Measurements from ENCODE around the gene MAB21L4.

The MAB21L4 gene

GRCh38 chr2:240895656-240896388 lies at the start of gene MAB21L4:
TSS of gene MAB21L4 (minus strand) at chr2:240896156. CDS start at chr2:240895997, 159 bp downstream.
- DNase-seq = no peak

GRCh38 chr2:240936106-240936505 lies 40.1 kb upstream of the MAB21L4 start:
- no peak for DNase-seq

- no peak for DNase-seq
Observed at GRCh38 chr2:240935103-240935876, 39.3 kb upstream of the MAB21L4 start.

GRCh38 chr2:240934701-240935102 lies 38.7 kb upstream of the MAB21L4 start:
- no peak for DNase-seq

GRCh38 chr2:240933966-240934700 lies 38.2 kb upstream of the MAB21L4 start:
- DNase-seq = no peak

- no peak for DNase-seq
Observed at GRCh38 chr2:240933048-240933965, 37.4 kb upstream of the MAB21L4 start.

- DNase-seq = no peak
Observed at GRCh38 chr2:240932724-240933047, 36.7 kb upstream of the MAB21L4 start.

- no peak for DNase-seq
Observed at GRCh38 chr2:240932001-240932723, 36.2 kb upstream of the MAB21L4 start.

- DNase-seq = no peak
Observed at GRCh38 chr2:240931319-240931949, 35.5 kb upstream of the MAB21L4 start.

- no peak for DNase-seq
Observed at GRCh38 chr2:240930631-240931318, 34.8 kb upstream of the MAB21L4 start.

GRCh38 chr2:240930096-240930630 lies 34.2 kb upstream of the MAB21L4 start:
- no peak for DNase-seq

GRCh38 chr2:240929364-240930095 lies 33.6 kb upstream of the MAB21L4 start:
- no peak for DNase-seq

- no peak for DNase-seq
Observed at GRCh38 chr2:240928476-240929363, 32.8 kb upstream of the MAB21L4 start.

- DNase-seq = no peak
Observed at GRCh38 chr2:240927390-240927781, 31.4 kb upstream of the MAB21L4 start.

GRCh38 chr2:240926516-240927389 lies 30.8 kb upstream of the MAB21L4 start:
- DNase-seq = no peak

GRCh38 chr2:240925568-240926515 lies 29.9 kb upstream of the MAB21L4 start:
- DNase-seq = no peak

Data from hematopoietic multipotent progenitor cell treated with erythropoietin and hydrocortisone succinate and interleukin-3 and kit ligand, for 8 days (in vitro differentiated cells).